K562 (cell line): ENCODE measurements around the gene CEACAM21. TPM values are rescaled to one million over a fixed set of nuclear protein-coding genes. Genes with fewer than 3 reads are reported as not detected.

ENCODE experiments used
- ATAC-seq: fragments of 200-7000 bp; cut with Tn5 transposase; 3 replicates; pipeline ENCODE4 v1.9.1; 2020; ENCODE audit warnings: moderate library complexity
- BruUV-seq: library from RNA; stranded (reverse); fragments of 400-500 nt; replicated peaks from 2 replicates; lab custom pipeline; 2021; lab: Mats Ljungman, UMichigan
- CTCF ChIA-PET: fragments of 300-600 bp; formaldehyde crosslinking; extraction: SDS; loops from one replicate; lab custom pipeline; 2021; ENCODE audit warnings: low intra/inter-chr PET ratio; lab: Yijun Ruan, JAX
- POLR2A ChIA-PET: fragments of 300-600, 350-650 bp; sonication (Branson Sonifier 250); formaldehyde crosslinking; extraction: SDS; loops from one replicate; lab custom pipeline; 2021; ENCODE audit warnings: antibody characterized with exemption, inconsistent platforms; lab: Yijun Ruan, JAX
- DNase-seq, 4 experiments: peaks; one replicate each; pipeline versions ENCODE4 v3.0.0 to v3.0.0-alpha.2; 2011 to 2018; ENCODE audit warnings: low spot score in 3 of 4, mixed read lengths in 3 of 4; ENCODE audit errors: extremely low read depth in 1 of 4
- FAIRE-seq: peaks from 2 replicates; lab custom pipeline; 2011; peaks lifted over from hg19 to GRCh38; lab: Jason Lieb, UNC
- H2AFZ ChIP-seq: 2 replicates; pipeline ENCODE4 v1.6.0; 2011; ENCODE audit warnings: low read depth, low read length, control low read depth, inconsistent platforms
- H3K27ac ChIP-seq: fragments of 200-600 bp; 3 replicates; pipeline ENCODE4 v1.8.0; 2011; ENCODE audit warnings: low read depth, mild to moderate bottlenecking, control low read depth, inconsistent platforms, low read length, moderate library complexity, mixed read lengths; ENCODE audit errors: extremely low read depth
- H3K27me3 ChIP-seq, 2 experiments: fragments of 300-600 bp in 1 of 2; 2 replicates in 1 of 2; 3 replicates in 1 of 2; pipeline versions ENCODE4 v1.6.0 to v1.8.0; 2011; ENCODE audit warnings: inconsistent platforms in 2 of 2, low read length in 2 of 2, mild to moderate bottlenecking in 1 of 2, mixed read lengths in 1 of 2, moderate library complexity in 1 of 2; ENCODE audit not compliant: control insufficient read depth in 2 of 2, insufficient read depth in 2 of 2
- H3K36me3 ChIP-seq: fragments of 300-600 bp; 3 replicates; pipeline ENCODE4 v1.8.0; 2011; ENCODE audit warnings: mild to moderate bottlenecking, low read length, inconsistent platforms; ENCODE audit not compliant: control insufficient read depth, insufficient read depth
- H3K4me1 ChIP-seq, 2 experiments: fragments of 200-600 bp in 1 of 2; replicated peaks in 1 of 2; 2 replicates in 1 of 2; 3 replicates in 1 of 2; pipeline versions ENCODE4 v1.5.1 to v1.8.0; 2011; ENCODE audit warnings: inconsistent platforms in 2 of 2, low read length in 2 of 2, mild to moderate bottlenecking in 1 of 2, mixed read lengths in 1 of 2, moderate library complexity in 1 of 2; ENCODE audit not compliant: control insufficient read depth in 2 of 2, insufficient read depth in 2 of 2
- H3K4me2 ChIP-seq: 2 replicates; pipeline ENCODE4 v1.6.1; 2011; ENCODE audit warnings: low read length, control low read depth, inconsistent platforms, mixed read lengths; ENCODE audit not compliant: insufficient read depth
- H3K4me3 ChIP-seq: fragments of 200-600 bp; sonication (generic), shearing (Covaris generic); 2 replicates; pipeline ENCODE4 v1.5.1; 2016; ENCODE audit warnings: control low read depth, inconsistent platforms
- H3K79me2 ChIP-seq: fragments of 200-600 bp; 3 replicates; pipeline ENCODE4 v1.8.0; 2011; ENCODE audit warnings: low read length, inconsistent platforms; ENCODE audit not compliant: control insufficient read depth, insufficient read depth
- H3K9ac ChIP-seq, 2 experiments: 2 replicates each; pipeline versions ENCODE4 v1.6.0 to v1.6.1; 2011; ENCODE audit warnings: low read depth in 2 of 2, low read length in 2 of 2, control low read depth in 1 of 2, inconsistent platforms in 1 of 2, mild to moderate bottlenecking in 1 of 2, mixed read lengths in 1 of 2; ENCODE audit not compliant: insufficient read depth in 1 of 2
- H3K9me1 ChIP-seq: one replicate; pipeline ENCODE4 v1.6.0; 2011; ENCODE audit warnings: inconsistent platforms, mild to moderate bottlenecking, low read length, moderate library complexity; ENCODE audit not compliant: control insufficient read depth, insufficient read depth
- H3K9me3 ChIP-seq: replicated peaks from 2 replicates; pipeline ENCODE4 v1.5.1; 2011; ENCODE audit warnings: low read depth, low read length, inconsistent platforms; ENCODE audit not compliant: control insufficient read depth, insufficient read depth
- H4K20me1 ChIP-seq: replicated peaks from 2 replicates; pipeline ENCODE4 v1.6.1; 2011; ENCODE audit warnings: low read length, inconsistent platforms, mixed read lengths; ENCODE audit not compliant: control insufficient read depth, insufficient read depth
- BCL6 ChIP-seq: fragments of 250-450 bp; sonication (Bioruptor Pico); IDR thresholded peaks from 2 replicates; pipeline ENCODE4 v1.4.0; 2020
- BMI1 ChIP-seq: fragments of 150-350 bp; IDR thresholded peaks from 2 replicates; pipeline ENCODE4 v1.6.1; 2014; ENCODE audit warnings: low read length
- C11orf30 ChIP-seq: fragments of 450-650 bp; IDR thresholded peaks from 2 replicates; pipeline ENCODE4 v1.6.1; 2016; ENCODE audit warnings: low read depth, mild to moderate bottlenecking
- E2F8 ChIP-seq: fragments of 450-650 bp; IDR thresholded peaks from 2 replicates; pipeline ENCODE4 v1.7.1; 2018; ENCODE audit warnings: mild to moderate bottlenecking, low read depth; ENCODE audit not compliant: partially characterized antibody
- ELF4 ChIP-seq: fragments of 450-650 bp; formaldehyde crosslinking; IDR thresholded peaks from 2 replicates; pipeline ENCODE4 v1.4.0; 2022; ENCODE audit warnings: missing genetic modification characterization
- EZH2 ChIP-seq: IDR thresholded peaks from 2 replicates; pipeline ENCODE4 v1.6.1; 2012; ENCODE audit warnings: low read depth, mild to moderate bottlenecking, inconsistent platforms, low read length, borderline replicate concordance
- GABPA ChIP-seq: fragments of 200-800 bp; sonication (Bioruptor generic); conservative IDR thresholded peaks from 2 replicates; pipeline ENCODE4 v1.6.1; 2016; ENCODE audit warnings: low read depth, missing genetic modification characterization, missing compliant biosample characterization
- LARP7 ChIP-seq: fragments of 450-650 bp; IDR thresholded peaks from 2 replicates; pipeline ENCODE4 v1.6.1; 2016
- MYC ChIP-seq, 2 experiments: fragments of 250-450 bp in 1 of 2; sonication (Bioruptor Pico) in 1 of 2; IDR thresholded peaks; 2 replicates each; pipeline versions ENCODE4 v1.5.1 to v1.6.1; 2012 to 2021; ENCODE audit warnings: low read depth in 2 of 2, borderline replicate concordance in 1 of 2, improper control_type of control experiment in 1 of 2, low read length in 1 of 2, mild to moderate bottlenecking in 1 of 2, moderate library complexity in 1 of 2
- NUFIP1 ChIP-seq: fragments of 450-650 bp; IDR thresholded peaks from 2 replicates; pipeline ENCODE4 v1.6.1; 2018; ENCODE audit not compliant: partially characterized antibody
- PML ChIP-seq: IDR thresholded peaks from 2 replicates; pipeline ENCODE4 v1.6.1; 2012; ENCODE audit warnings: low read length, inconsistent platforms
- SAFB ChIP-seq: fragments of 200-400 bp; formaldehyde crosslinking; IDR thresholded peaks from 2 replicates; pipeline ENCODE4 v1.6.1; 2017; ENCODE audit warnings: low read depth, low read length, borderline replicate concordance
- U2AF2 ChIP-seq: fragments of 200-400 bp; formaldehyde crosslinking; optimal IDR thresholded peaks from 2 replicates; pipeline ENCODE3; 2017; ENCODE audit warnings: low read depth, mild to moderate bottlenecking, low read length
- ZBTB43 ChIP-seq: sonication (generic); formaldehyde crosslinking; IDR thresholded peaks from 2 replicates; pipeline ENCODE4 v1.8.0; 2023; ENCODE audit warnings: mild to moderate bottlenecking, missing genetic modification reagents
- ZNF24 ChIP-seq: fragments of 450-650 bp; IDR thresholded peaks from 2 replicates; pipeline ENCODE4 v1.6.1; 2016
- ZNF3 ChIP-seq: fragments of 250-450 bp; sonication (Bioruptor Pico); IDR thresholded peaks from 2 replicates; pipeline ENCODE4 v1.5.0; 2021; ENCODE audit warnings: mild to moderate bottlenecking, moderate library complexity
- in situ Hi-C: fragments of 300-500 bp; cut with MboI; formaldehyde crosslinking; loops from 4 replicates; pipeline ENCODE4 v1.15.0; 2018; ENCODE audit warnings: inconsistent platforms, mixed read lengths
- intact Hi-C: fragments of 100-400 bp; cut with micrococcal nuclease; formaldehyde crosslinking; loops from 2 replicates; pipeline ENCODE4 v1.14.2; 2022
- polyA plus RNA-seq, 8 experiments: library from polyadenylated mRNA; depleted of rRNA in 4 of 8; stranded (reverse) in 5 of 8; unstranded in 3 of 8; fragments of >200 nt; fragmentation: Nextera tagmentation in 2 of 8; fragmentation: Illumina TruSeq in 1 of 8; extraction: Ambion mirVana in 2 of 8; extraction: Trizol in 1 of 8; gene quantifications; 2 replicates each; pipeline versions ENCODE4 v1.2.1 to v1.2.3, GENCODE V29; 2011 to 2014; ENCODE audit warnings: inconsistent platforms in 1 of 8, missing spikeins in 1 of 8
- total RNA-seq, 7 experiments: library from RNA; depleted of rRNA in 6 of 7; stranded (reverse); fragments of >200 nt in 6 of 7; fragmentation: Illumina TruSeq in 2 of 7; extraction: Trizol in 2 of 7; gene quantifications; 2 replicates each; pipeline versions ENCODE4 v1.2.1 to v1.2.3, GENCODE V29; 2011 to 2021; ENCODE audit warnings: low replicate concordance in 1 of 7
- TF ChIP-seq, protein P1 (sequence below): fragments of 250-450 bp; sonication (Bioruptor Pico); IDR thresholded peaks from 2 replicates; pipeline ENCODE4 v1.8.0; 2021; ENCODE audit warnings: borderline replicate concordance, mild to moderate bottlenecking, moderate library complexity; ENCODE audit not compliant: poor library complexity, severe bottlenecking

The CEACAM21 gene
- total and polyA plus RNA-seq, 9 of the 15 experiments (the other 6 are each of a cell fraction or from before 2014, with no cell fraction given), result 0.06 to 0.40 (median 0.18) TPM; not detected in 1

DNA sequence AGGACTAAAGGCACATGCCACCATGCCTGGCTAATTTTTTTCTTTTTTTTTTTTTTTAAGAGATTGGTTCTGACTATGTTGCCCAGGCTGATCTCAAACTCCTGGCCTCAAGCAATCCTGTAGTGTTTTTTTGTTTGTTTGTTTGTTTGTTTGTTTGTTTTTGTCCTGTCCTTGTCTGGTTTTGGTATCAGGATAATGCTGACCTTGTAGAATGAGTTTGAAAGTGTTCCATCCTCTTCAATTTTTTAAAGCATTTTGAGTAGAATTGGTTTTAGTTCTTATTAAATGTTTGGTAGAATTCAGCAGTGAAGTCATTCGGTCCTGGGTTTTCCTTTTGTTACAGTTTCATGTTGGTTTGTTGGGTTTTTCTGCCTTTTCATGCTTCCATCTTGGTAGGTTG, 31.7 kb downstream of the CEACAM21 start (continued):
- TF ChIP-seq, protein P1, sequence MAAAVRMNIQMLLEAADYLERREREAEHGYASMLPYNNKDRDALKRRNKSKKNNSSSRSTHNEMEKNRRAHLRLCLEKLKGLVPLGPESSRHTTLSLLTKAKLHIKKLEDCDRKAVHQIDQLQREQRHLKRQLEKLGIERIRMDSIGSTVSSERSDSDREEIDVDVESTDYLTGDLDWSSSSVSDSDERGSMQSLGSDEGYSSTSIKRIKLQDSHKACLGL (CRISPR knock-in tag), result no peak
- TF ChIP-seq LARP7, result no peak
- no peak for TF ChIP-seq ZNF24
- TF ChIP-seq SAFB, result no peak
- no peak for TF ChIP-seq BMI1
- TF ChIP-seq, all 486 proteins: peak for 3

GRCh38 chr19:41610789-41611188, 34.8 kb downstream of the CEACAM21 start:
- no peaks in the 10 kb centered on the region for H3K9me3 ChIP-seq
- POLR2A ChIA-PET, result no interaction called here
- H3K4me3 ChIP-seq, result no peak overlapping the region
- CTCF ChIA-PET, result interaction anchor here (0.9 kb wide), 1 partner anchor 136 kb away, joined by 3 read pairs; no protein-coding TSS in a partner anchor
- H3K9me1 ChIP-seq, result peaks cover 3% of the 10 kb centered on the region
- H3K79me2 ChIP-seq, result no peaks in the 10 kb centered on the region
- H2AFZ ChIP-seq, result no peak overlapping the region
- peaks cover 0 to 5% of the 10 kb centered on the region in 2 experiments; a peak in 2 of 5 replicates for H3K27me3 ChIP-seq
- no TSS peak for BruUV-seq
- ATAC-seq (no peak), DNase-seq (no peak), FAIRE-seq (no peak)
- H3K9ac ChIP-seq, result no peak overlapping the region
- no peaks in the 10 kb centered on the region for H3K36me3 ChIP-seq
- in situ Hi-C loops (no loop called here), intact Hi-C loops (no loop called here)
- no peaks in the 10 kb centered on the region for H3K4me1 ChIP-seq
- H3K27ac ChIP-seq, result no peak overlapping the region
- no peaks in the 10 kb centered on the region for H4K20me1 ChIP-seq
- no peak overlapping the region for H3K4me2 ChIP-seq
- TF ChIP-seq PML (no peak), BCL6 (CRISPR knock-in tag) (no peak), ELF4 (CRISPR knock-in tag) (no peak), U2AF2 (no peak), E2F8 (no peak), ZNF3 (CRISPR knock-in tag) (no peak), MYC (IDR thresholded peaks at IDR 0.05; ENCODE audit: low read depth, low read length) (no peak), MYC (CRISPR knock-in tag; IDR thresholded peaks at IDR 0.05; ENCODE audit: borderline replicate concordance, low read depth) (no peak), ZBTB43 (no peak), NUFIP1 (no peak), EZH2 (no peak), C11orf30 (no peak), GABPA (tag) (no peak)
